Umbilical cord (tissue), 2 donors: ENCODE data around the gene ERCC6. TPM values are rescaled to one million over a fixed set of nuclear protein-coding genes. Genes with fewer than 3 reads are reported as not detected.

ENCODE experiments used
- DNase-seq: peaks from one replicate; pipeline ENCODE4 v3.0.0-alpha.2; 2015; ENCODE audit warnings: low spot score
- total RNA-seq: library from RNA; depleted of rRNA; stranded (reverse); fragments of >200 nt; gene quantifications from one replicate; pipeline ENCODE4 v1.2.3, GENCODE V29; 2014; ENCODE audit warnings: low replicate concordance; ENCODE audit not compliant: insufficient read depth

ERCC6 gene
- total RNA-seq, 1 donor from 2014 or later: 31.8 TPM

DNA sequence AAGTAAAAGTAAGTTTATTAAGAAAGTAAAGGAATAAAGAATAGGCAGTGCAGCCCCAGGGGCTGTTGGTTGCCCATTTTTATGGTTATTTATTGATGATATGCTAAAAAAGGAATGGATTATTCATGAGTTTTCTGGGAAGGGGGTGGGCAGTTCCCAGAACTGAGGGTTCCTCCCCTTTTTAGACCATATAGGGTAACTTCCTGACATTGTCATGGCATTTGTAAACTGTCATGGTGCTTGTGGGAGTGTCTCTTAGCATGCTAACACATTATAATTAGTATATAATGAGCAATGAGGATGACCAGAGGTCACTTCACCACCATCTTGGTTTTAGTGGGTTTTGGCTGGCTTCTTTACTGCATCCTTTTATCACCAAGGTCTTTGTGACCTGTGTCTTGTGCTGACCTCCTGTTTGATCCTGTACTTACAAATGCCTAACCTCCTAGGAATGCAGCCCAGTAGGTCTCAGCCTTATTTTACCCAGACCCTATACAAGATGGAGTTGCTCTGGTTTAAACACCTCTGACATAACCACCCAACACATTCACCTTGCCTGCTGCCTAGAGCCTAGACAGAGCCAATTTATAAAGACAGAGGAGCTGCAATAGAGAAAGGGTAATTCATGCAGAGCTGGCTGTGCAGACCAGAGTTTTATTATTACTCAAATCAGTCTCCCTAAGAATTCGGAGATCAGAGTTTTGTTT, 10.9 kb upstream of the ERCC6 start:
- DNase-seq: no peak

DNA sequence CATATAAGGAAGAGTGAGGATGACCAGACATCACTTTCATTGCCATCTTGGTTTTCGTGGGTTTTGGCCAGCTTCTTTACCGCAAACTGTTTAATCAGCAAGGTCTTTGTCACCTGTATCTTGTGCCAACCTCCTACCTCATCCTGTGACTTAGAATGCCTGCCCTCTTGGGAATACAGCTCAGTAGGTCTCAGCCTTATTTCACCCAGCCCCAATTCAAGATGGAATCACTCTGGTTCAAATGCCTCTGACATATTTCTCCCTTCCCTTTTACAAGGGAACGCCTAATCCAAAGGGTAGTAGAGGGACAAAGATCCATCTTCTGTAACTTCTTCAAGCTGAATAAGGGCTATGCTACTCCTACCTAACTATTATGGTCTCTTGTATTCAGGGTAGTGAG, 4.7 kb upstream of the ERCC6 start:
- no peak for DNase-seq

DNA sequence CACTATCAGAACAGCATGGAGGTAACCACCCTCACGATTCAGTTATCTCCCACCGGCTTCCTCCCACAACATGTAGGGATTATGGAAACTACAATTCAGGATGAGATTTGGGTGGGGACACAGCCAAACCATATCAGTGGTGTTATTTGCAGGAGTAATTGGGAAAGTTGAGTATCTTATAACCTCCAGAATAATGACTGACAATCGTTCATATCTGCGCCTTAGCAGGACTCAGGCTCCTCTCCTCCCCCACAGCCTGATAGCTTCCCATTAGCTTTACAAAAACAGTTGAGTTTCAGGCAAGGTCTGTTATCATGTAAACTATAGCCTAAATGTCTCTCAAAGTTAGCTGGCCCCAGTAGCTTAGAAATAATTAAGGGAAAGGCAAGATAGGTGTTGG, 3.4 kb upstream of the ERCC6 start:
- DNase-seq: no peak

DNA sequence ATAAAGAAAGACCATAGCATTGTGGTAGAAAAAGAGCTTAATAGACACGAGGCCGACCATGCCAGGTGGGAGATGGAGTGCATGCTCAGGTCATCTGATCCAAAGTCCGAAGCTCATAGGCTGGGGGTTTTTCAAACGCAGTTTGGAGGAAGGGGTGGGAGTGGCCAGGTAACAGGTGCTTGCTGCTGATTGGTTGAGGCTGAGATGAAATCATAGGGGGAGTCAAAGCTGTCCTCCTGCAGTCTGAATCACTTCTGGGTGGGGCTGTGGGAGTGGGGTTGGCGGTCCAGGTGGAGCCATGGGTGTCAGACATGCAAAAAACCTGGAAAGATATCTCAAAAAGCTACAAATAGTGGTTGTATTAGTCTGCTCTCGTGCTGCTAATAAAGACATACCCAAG, 2.8 kb upstream of the ERCC6 start:
- no peak for DNase-seq

DNA sequence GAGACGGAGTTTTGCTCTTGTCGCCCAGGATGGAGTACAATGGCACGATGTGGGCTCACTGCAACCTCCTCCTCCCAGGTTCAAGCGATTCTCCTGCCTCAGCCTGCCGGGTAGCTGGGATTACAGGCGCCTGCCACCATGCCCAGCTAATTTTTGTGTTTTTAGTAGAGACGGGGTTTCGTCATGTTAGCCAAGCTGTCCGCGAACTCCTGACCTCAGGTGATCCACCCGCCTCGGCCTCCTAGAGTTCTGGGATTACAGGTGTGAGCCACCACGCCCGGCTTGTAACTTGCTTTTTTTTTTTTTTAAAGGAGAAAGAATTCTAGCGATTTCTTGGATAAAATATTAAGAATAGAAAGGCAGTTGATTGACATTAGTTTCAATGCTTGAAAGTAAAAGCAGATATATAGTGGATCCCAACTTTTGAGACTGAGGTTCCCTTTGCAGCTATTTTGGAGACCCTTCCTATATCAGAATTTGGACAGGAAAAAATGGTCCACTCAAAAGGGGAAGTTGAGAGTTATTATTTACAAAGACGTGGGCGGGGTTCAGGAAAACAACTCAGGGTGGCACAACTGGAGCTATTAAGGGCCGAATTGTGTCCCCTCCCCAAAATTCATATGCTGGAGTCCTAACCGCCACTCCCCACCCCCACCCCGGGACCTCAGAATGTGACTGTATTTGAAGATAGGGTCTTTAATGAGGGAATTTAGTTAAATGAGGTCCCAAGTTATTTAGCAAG, 1.3 kb upstream of the ERCC6 start:
- DNase-seq: no peak

DNA sequence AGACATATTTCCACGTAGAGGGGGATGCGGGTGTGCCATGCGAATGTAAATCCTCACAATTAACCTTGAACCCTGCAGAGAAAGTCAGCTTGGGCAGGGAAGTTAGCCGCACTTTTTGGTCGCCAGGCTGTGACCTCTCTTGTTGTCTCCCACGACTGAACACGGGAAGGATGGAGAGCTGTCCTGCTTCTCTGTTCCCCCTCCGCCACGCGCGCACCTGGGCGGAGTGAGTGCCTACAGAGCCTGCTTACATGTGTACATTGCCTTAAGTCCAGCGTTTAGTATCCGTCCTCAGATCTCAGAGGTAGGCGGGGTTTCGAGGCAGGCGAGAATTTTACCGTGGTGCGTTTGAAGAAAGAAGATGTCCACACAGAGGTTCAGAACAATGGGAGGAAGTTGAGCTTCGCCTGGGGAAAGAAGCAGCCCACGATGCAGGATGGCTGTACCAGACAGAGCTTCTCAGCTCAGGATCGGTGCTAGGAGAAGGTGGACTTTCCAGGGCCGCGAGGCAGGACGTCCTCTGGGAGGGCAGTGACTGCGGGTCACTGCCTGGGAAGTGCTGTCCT, 482 bp upstream of the ERCC6 start:
- peak; percentile 57 for DNase-seq

DNA sequence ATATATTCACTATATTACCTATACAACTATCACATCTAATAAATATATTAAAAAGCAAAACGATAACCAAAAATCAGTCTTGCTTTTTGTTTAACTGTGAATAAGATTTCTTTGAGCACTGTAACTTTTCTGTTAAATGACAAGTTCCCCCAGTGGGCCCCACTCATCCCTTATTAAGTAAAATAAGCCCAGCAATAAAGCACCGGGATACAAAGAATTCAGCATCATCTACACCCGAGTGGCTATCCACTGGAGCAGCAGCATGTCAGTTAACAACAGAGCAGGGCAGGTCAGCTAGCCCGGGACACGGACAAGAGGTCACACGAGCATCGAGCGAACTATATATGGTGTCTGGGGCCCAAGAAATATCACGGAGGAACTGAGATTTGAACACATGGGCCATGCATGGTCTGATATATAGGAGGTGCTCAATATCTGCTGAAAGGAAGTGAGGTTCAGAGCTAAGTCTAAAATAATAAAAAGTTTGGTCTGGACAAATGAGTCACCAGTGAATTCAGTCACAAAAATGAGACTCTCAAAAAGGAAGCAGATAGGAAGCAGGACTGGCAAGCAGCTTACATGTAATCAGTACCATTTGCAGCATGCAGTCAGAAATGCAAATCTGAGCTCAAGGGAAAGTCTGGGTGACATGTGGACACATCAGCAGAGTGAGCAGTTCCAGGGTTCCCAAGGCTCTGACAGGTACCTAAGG, 4.1 kb downstream of the ERCC6 start:
- DNase-seq: peak; percentile 55

DNA sequence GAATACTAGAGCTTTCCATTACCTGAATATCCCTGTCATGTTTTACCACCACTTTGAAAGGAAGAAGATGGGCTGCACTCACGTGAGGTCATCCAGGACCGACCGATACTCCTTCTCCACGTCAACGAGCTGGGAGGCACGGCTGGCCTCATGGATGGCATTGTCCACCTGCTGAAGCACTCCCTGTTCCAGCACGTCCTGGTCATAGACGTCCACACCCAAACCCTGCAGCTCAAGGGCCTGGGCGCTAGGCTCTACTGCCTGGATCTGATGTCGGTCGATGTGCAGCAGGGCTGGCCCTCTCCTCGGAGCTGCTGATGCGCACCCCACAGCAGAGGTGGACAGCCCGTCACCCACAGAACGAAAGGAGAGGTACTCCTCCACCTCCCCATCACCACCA, 6.5 kb downstream of the ERCC6 start:
- no peak for DNase-seq

DNA sequence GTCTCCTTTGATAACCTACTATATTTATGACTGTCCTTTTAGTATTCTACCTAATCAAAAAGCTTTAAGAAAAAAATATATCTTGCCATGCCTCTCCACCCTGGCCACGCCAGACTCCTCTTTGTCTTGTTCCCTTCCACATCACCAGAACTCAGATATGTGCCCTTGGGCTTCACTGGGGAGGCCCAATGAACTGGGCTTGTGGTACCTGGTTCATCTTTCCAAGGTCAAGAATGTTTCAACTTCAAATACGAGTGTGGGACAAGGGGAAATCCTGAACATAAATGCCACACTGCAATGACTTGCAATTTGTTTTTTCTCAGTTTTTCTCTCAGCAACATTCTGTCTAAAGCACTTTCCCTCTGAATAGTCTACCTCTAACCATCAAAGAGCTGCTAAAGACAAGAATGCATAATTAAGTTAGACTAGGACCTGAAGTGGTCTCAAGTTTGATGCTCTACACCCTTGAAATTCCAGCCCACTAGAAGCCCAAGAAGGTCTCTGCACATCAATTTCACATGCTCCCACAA, 9.9 kb downstream of the ERCC6 start:
- DNase-seq: no peak

DNA sequence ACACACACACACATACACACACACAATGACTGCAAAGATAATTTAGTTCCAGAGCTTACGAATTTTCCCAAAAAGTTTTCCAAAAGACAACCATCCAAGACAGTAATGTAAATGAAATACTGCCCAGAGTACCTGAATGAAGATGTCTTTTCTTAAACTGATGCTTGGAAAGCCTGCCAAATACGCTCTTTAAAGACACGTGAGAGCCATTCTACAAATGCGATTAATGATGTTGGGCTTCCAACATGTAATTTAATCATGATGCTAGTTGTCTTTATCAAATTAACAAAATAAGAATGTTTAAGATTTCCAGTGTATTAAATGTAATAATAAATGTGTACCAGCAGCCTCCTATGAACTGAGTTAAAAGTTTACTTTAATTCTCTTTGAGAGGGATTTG, 11.1 kb downstream of the ERCC6 start:
- DNase-seq: no peak

DNA sequence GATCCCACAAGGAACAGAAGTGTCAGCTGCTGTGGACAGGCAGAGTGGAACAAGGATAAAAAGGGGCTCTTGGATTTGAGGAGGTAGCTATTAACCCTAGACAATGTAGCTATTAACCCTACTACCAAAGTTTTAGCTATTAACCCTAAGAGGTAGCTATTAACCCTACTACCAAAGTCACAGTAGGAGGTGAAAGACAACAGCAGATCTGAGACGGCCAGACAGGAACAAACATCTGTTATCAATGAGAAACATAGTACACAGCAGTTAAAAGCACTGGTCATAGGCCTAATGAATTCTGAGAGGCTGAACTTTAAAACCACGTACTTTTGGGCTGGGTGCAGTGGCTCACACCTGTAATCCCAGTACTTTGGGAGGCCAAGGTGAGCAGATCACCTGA, 11.9 kb downstream of the ERCC6 start:
- no peak for DNase-seq

DNA sequence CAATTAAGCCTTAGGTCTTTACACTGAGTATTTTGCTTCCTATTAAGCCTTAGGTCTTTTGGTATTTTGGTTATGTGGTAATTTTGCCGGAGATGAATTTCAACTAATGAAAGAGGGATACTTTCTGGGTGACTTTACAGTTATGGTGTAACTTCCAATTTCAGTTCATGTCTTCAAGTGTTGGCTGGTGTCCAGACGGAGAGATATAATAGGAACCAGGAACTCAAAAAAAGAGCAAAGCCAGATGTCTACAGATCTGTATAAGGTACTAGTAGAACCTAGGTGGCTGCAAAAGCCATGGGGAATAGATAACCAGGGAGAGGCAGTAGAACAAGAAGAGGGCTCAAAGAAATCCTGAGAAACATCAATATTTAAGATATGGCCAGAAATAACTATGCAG, 12.3 kb downstream of the ERCC6 start:
- DNase-seq: no peak

DNA sequence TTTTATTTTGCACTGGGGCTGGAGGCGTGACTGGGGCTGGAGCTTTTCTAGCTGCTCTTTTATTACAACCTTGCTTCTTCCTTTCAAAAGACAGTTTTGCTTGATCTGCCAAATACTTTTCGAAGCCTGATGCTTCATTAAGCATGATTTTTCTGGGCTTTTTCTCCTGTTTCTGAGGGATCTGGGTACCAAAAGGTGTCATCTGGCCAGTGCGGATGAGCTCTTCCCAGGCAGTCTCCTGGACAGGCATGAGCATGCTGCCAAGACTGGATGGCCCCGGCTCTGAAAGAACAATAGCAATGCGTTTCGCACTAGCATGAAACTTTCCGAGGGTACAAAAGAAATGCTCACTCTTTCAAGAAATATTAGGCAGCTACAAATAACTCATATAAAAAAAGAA, 14.4 kb downstream of the ERCC6 start:
- DNase-seq: no peak

DNA sequence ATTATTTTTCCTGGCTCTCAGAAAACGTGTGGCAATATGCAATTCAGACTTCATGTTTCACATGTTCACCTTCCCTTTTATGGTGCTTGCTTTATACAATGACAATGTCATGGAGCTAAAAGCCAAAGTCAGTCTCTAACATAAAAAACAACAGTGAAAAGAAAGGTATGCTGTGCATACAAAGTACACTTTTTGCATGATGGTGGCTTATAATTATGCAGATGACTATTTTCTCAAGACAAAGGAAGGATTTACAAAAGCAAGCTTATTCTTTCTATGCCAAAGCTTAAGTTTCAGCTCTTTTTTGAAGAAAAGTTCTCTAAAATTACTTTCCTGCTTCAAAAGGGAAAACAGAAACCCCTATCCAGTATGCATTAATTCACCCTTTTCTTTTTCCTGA, 15.6 kb downstream of the ERCC6 start:
- no peak for DNase-seq

DNA sequence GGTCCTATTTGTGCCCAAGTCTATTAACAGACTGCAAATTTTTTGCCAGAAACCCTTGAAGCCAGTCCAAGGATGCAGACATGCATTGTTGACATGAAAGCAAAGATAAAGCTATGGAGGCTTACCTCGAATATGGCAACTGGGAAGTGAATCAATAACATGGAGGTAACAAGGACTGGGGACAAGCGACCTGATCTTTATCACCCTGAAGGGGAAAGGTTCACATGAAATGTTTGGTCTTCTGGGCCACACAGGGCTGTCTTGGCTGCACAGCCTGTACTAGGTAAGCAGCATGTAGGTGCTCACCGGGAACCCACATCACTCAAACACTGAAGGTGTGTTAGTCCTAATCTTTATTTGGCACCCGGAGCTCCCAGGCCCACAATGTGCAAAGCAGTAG, 17.9 kb downstream of the ERCC6 start:
- no peak for DNase-seq

DNA sequence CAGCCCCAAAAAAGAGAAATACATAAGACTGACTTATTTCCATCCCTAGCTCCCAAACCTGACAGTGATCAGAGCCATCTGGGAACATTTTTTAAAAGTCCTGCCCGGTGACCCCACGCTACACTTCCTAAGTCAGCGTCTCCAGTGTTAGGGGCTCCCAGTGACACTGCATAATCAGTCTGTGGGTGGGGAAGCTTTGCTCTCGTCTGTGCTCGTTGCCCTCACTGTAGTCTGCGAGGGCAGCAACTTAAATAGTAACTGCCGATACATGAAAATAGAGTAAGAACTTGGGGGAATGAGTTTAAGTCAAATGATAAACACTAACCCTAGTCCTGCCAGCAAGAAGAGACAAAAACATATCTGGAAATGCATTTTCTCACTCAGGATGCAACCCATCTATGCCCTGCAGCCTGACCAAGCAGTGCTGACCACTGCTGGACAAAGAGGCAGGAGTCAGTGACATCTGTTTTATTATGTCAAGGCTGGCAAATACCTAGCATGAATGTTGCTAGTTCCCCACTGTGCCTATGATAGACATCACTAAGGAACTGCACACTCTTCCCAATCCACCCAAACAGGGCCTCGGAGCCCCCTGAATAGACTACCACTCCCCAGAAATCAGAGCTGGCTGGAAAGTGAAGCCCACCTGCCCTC, 18.7 kb downstream of the ERCC6 start:
- no peak for DNase-seq

DNA sequence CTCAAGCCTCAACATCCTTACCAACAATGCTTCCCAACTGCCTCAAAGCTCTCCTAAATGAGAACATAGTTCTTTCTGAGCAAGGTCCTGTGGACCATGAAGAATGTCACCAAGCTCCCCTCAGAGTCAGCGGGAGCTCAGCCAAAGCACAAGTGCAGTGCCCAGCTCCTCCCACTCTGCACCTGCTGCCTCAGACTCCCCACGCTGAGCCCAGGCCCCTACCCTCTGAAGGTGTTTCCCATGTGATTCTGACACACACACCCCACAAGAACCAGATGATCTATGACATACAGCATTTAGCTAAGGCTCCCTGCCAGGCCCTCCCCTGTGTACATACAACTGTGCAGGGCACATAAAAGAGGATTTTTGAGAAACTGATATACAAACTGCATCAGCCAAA, 19.2 kb downstream of the ERCC6 start:
- DNase-seq: no peak

DNA sequence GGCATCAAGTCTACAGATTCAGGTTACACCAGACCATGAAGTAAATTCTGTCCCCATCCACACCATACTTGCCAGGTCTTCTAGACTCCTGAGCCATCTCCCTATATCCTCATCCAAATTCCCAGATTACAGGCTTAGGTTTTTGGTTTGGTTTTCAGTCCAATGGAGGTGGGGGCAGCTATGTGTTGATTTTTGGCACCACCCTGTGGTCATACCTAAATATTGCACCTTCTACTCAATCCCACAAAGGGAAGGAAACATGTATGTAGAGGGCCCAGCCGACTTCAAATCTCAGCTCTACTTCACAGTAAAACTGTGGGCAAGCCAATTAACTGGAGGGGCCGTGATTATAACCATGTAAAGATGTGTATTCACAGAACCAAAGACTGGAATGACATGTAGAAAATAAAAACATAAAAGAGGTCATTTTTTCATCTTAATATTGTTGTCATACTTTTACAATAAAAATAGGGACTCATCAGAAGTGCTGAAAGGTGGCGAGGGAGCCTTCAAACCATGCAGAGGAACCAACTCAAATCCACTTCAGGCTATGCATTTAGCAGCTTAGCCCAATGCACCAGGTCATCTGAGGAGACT, 19.8 kb downstream of the ERCC6 start:
- DNase-seq: peak; percentile 36

DNA sequence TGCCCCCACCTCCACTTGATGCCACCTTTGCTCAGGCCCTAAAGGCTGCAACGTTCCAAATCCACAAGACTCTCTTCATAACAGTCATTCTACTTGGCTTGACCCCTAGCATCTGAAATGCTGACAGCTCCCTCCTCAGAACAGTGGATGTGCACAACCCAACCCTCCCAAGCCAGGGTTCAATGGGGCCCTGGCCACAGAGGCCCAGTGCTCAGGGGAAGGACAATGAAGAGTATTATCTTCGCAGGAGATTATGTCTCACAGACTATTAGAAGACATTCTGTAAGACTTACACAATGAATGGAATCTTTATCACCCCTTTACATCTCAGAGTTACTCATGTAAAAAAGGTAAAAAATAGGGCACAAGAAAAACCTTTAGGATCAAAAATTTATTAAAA, 20.4 kb downstream of the ERCC6 start:
- no peak for DNase-seq

DNA sequence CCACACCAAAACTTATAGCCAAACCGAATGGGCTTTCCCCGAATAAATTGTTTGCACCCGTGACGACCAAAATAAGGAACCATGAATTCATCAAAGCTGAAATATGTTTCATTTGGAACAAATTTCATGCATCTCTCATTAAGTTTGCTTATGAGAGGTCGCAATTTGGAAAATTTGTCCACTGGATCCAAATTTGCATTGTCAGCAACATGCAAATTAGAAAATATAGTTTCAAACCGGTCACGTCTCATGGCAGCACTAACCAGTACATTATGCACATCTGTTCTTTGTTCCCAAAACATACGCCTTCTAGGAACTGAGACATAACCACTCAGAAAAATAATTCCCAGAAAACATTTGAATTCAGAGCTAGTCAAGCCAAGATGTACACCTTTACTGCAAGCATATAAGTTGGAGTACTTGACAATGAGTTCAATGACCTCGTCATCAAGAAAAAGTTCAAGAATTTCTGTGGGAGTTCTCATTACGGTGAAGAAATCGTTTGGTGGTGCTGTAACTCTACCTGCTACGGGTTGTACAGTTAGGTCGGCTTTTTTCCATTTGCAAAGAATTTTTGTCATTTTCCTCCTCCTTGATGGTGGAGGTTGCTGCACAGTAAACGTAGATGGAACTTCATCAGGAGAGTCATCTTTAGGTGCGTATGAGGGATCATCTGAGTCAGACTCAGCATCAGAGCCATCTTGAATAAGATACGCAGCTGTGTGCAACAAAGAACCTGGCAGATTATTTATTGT, 22.5 kb downstream of the ERCC6 start:
- no peak for DNase-seq
